22Rv1 (cell line): ENCODE measurements around the gene TRIM31.

Source experiments
- CTCF ChIP-seq: fragments of 450-650 bp; IDR thresholded peaks from 2 replicates; pipeline ENCODE4 v1.5.1; 2017; ENCODE audit warnings: mild to moderate bottlenecking
- ZFX ChIP-seq: fragments of 450-650 bp; IDR thresholded peaks from 2 replicates; pipeline ENCODE4 v1.6.1; 2017; ENCODE audit warnings: antibody characterized with exemption, borderline replicate concordance

- TF ChIP-seq CTCF (no peak), ZFX (no peak)
Measured at GRCh38 chr6:30077218-30077617, 35.7 kb downstream of the TRIM31 start.
